GM21360 (cell line): ENCODE measurements around the gene LGALS9.
"Not testable (repeated sequence)": the region's sequence is repeated elsewhere in the genome, so short reads cannot be mapped to it uniquely, and the experiment has no call there.

Experiments
- ATAC-seq: cut with Tn5 transposase; IDR thresholded peaks from one replicate; pipeline ENCODE4 v1.9.1; 2021; ENCODE audit warnings: mild to moderate bottlenecking, moderate library complexity; ENCODE audit not compliant: unreplicated experiment

The LGALS9 gene

GRCh38 chr17:27670791-27671590 lies 40.0 kb downstream of the LGALS9 start:
- no peak for ATAC-seq

GRCh38 chr17:27671591-27671910 lies 40.6 kb downstream of the LGALS9 start:
- ATAC-seq: no peak

- ATAC-seq: not testable (repeated sequence)
Measured at GRCh38 chr17:27671977-27672480, 41.0 kb downstream of the LGALS9 start.

GRCh38 chr17:27674335-27674734 lies 43.3 kb downstream of the LGALS9 start:
- ATAC-seq: no peak

- no peak for ATAC-seq
Measured at GRCh38 chr17:27677191-27677590, 46.2 kb downstream of the LGALS9 start.

- ATAC-seq: not testable (repeated sequence)
Measured at GRCh38 chr17:27686322-27686721, 55.3 kb downstream of the LGALS9 start.

GRCh38 chr17:27690882-27691281 lies 59.9 kb downstream of the LGALS9 start:
- no peak for ATAC-seq

GRCh38 chr17:27695254-27695814 lies 64.3 kb downstream of the LGALS9 start:
- ATAC-seq: not testable (repeated sequence)
